H1 (cell line): ENCODE results near the gene IL2RA. TPM values are rescaled to one million over a fixed set of nuclear protein-coding genes. Genes with fewer than 3 reads are reported as not detected.

Experiments used
- CTCF ChIA-PET: fragments of 300-600 bp; sonication (Branson Sonifier 250); formaldehyde crosslinking; loops from one replicate; lab custom pipeline; 2021; ENCODE audit not compliant: partially characterized antibody; lab: Charles Lee
- POLR2A ChIA-PET: fragments of 300-600 bp; sonication (Branson Sonifier 250); formaldehyde crosslinking; loops from one replicate; lab custom pipeline; 2021; ENCODE audit warnings: inconsistent platforms; ENCODE audit not compliant: partially characterized antibody; lab: Charles Lee
- DNase-seq, 2 experiments: peaks; one replicate each; pipeline versions ENCODE4 v3.0.0 to v3.0.0-alpha.2; 2010 to 2022; ENCODE audit warnings: low spot score in 2 of 2, low read depth in 1 of 2, mixed read lengths in 1 of 2
- FAIRE-seq: peaks from 2 replicates; lab custom pipeline; 2011; peaks lifted over from hg19 to GRCh38; lab: Jason Lieb, UNC
- H2AFZ ChIP-seq: 2 replicates; pipeline ENCODE4 v1.8.1; 2012; ENCODE audit warnings: low read length, inconsistent platforms
- H2AK5ac ChIP-seq: 2 replicates; pipeline ENCODE4 v1.6.1; 2013; ENCODE audit warnings: low read depth, low read length
- H2BK120ac ChIP-seq: replicated peaks from 2 replicates; pipeline ENCODE3; 2013; ENCODE audit warnings: low read depth, low read length, inconsistent platforms
- H2BK12ac ChIP-seq: 2 replicates; pipeline ENCODE4 v1.6.1; 2013; ENCODE audit warnings: low read depth, low read length
- H2BK15ac ChIP-seq: 2 replicates; pipeline ENCODE4 v1.6.1; 2013; ENCODE audit warnings: low read length
- H2BK20ac ChIP-seq: 2 replicates; pipeline ENCODE4 v1.6.1; 2013; ENCODE audit warnings: low read length
- H2BK5ac ChIP-seq: 2 replicates; pipeline ENCODE4 v1.6.1; 2013; ENCODE audit warnings: low read depth, low read length
- H3K14ac ChIP-seq: 2 replicates; pipeline ENCODE4 v1.6.1; 2013; ENCODE audit warnings: inconsistent platforms; ENCODE audit not compliant: insufficient read length
- H3K18ac ChIP-seq: 2 replicates; pipeline ENCODE4 v1.6.1; 2013; ENCODE audit warnings: low read length; ENCODE audit errors: extremely low read depth
- H3K23ac ChIP-seq: 2 replicates; pipeline ENCODE4 v1.6.1; 2013; ENCODE audit warnings: inconsistent platforms; ENCODE audit not compliant: insufficient read length
- H3K23me2 ChIP-seq: 2 replicates; pipeline ENCODE4 v1.6.1; 2013; ENCODE audit warnings: low read depth, low read length
- H3K27ac ChIP-seq: 2 replicates; pipeline ENCODE4 v1.6.1; 2011; ENCODE audit warnings: low read depth, low read length, inconsistent platforms
- H3K27me3 ChIP-seq, 4 experiments: replicated peaks in 1 of 4; 1 replicate in 1 of 4; 2 replicates in 3 of 4; pipeline versions ENCODE4 v1.6.1 to v1.8.1; 2011 to 2013; ENCODE audit warnings: low read length in 3 of 4, mild to moderate bottlenecking in 3 of 4, inconsistent platforms in 2 of 4, mixed read lengths in 2 of 4, moderate library complexity in 1 of 4; ENCODE audit not compliant: control insufficient read depth in 3 of 4, insufficient read depth in 3 of 4; ENCODE audit errors: extremely low read depth in 1 of 4
- H3K36me3 ChIP-seq, 4 experiments: 2 replicates each; pipeline versions ENCODE4 v1.6.1 to v1.8.1; 2011 to 2013; ENCODE audit warnings: mild to moderate bottlenecking in 4 of 4, low read length in 3 of 4, moderate library complexity in 2 of 4, control low read depth in 1 of 4, inconsistent platforms in 1 of 4; ENCODE audit not compliant: insufficient read depth in 4 of 4, control insufficient read depth in 2 of 4
- H3K4ac ChIP-seq: replicated peaks from 2 replicates; pipeline ENCODE3; 2013; ENCODE audit warnings: low read length, low read depth, mixed read lengths, inconsistent platforms; ENCODE audit not compliant: insufficient read length
- H3K4me1 ChIP-seq, 4 experiments: replicated peaks in 1 of 4; 1 replicate in 1 of 4; 2 replicates in 3 of 4; pipeline versions ENCODE4 v1.6.1 to v1.8.1; 2011 to 2013; ENCODE audit warnings: low read length in 3 of 4, inconsistent platforms in 2 of 4, mixed read lengths in 1 of 4; ENCODE audit not compliant: insufficient read depth in 4 of 4, control insufficient read depth in 3 of 4
- H3K4me2 ChIP-seq, 2 experiments: 2 replicates each; pipeline versions ENCODE4 v1.6.1 to v1.8.1; 2011 to 2013; ENCODE audit warnings: low read depth in 2 of 2, low read length in 2 of 2, control low read depth in 1 of 2, inconsistent platforms in 1 of 2, mild to moderate bottlenecking in 1 of 2; ENCODE audit not compliant: insufficient read depth in 1 of 2
- H3K4me3 ChIP-seq, 4 experiments: fragments of 200-600, 300-600 bp in 1 of 4; sonication (generic), shearing (Covaris generic), sonication (Bioruptor Twin) in 1 of 4; 2 replicates each; pipeline versions ENCODE4 v1.5.1 to v1.8.1; 2011 to 2016; ENCODE audit warnings: low read length in 4 of 4, low read depth in 3 of 4, control low read depth in 2 of 4, inconsistent platforms in 2 of 4, mild to moderate bottlenecking in 2 of 4, mixed read lengths in 1 of 4, moderate library complexity in 1 of 4; ENCODE audit not compliant: insufficient read depth in 2 of 4; ENCODE audit errors: extremely low read depth in 1 of 4
- H3K56ac ChIP-seq: replicated peaks from 2 replicates; pipeline ENCODE3; 2013; ENCODE audit warnings: low read depth, mild to moderate bottlenecking, mixed read lengths, low read length, inconsistent platforms; ENCODE audit not compliant: insufficient read length
- H3K79me1 ChIP-seq: 2 replicates; pipeline ENCODE4 v1.6.1; 2013; ENCODE audit warnings: low read depth, low read length, control low read depth
- H3K79me2 ChIP-seq, 2 experiments: 2 replicates each; pipeline versions ENCODE4 v1.6.1 to v1.8.1; 2012 to 2013; ENCODE audit warnings: low read length in 2 of 2, mild to moderate bottlenecking in 2 of 2, inconsistent platforms in 1 of 2; ENCODE audit not compliant: insufficient read depth in 2 of 2, control insufficient read depth in 1 of 2
- H3K9ac ChIP-seq, 4 experiments: replicated peaks in 1 of 4; 1 replicate in 1 of 4; 2 replicates in 3 of 4; pipeline versions ENCODE4 v1.6.1 to v1.8.1; 2011 to 2013; ENCODE audit warnings: low read depth in 3 of 4, low read length in 3 of 4, control low read depth in 2 of 4, mild to moderate bottlenecking in 2 of 4, moderate library complexity in 2 of 4, inconsistent platforms in 1 of 4; ENCODE audit errors: extremely low read depth in 1 of 4
- H3K9me3 ChIP-seq, 2 experiments: 2 replicates each; pipeline versions ENCODE4 v1.6.1 to v1.8.1; 2012 to 2013; ENCODE audit warnings: mild to moderate bottlenecking in 2 of 2, moderate library complexity in 2 of 2, control low read depth in 1 of 2, inconsistent platforms in 1 of 2, low read depth in 1 of 2, low read length in 1 of 2, mixed read lengths in 1 of 2; ENCODE audit not compliant: insufficient read depth in 2 of 2
- H4K20me1 ChIP-seq, 2 experiments: replicated peaks in 1 of 2; 2 replicates each; pipeline versions ENCODE3 to v1.8.1; 2011 to 2013; ENCODE audit warnings: inconsistent platforms in 2 of 2, low read length in 2 of 2, mild to moderate bottlenecking in 1 of 2; ENCODE audit not compliant: insufficient read depth in 2 of 2, control insufficient read depth in 1 of 2
- H4K5ac ChIP-seq: 2 replicates; pipeline ENCODE4 v1.6.1; 2013; ENCODE audit warnings: low read length, low read depth, mixed read lengths, inconsistent platforms; ENCODE audit not compliant: insufficient read length
- H4K8ac ChIP-seq: 2 replicates; pipeline ENCODE4 v1.8.0; 2013; ENCODE audit warnings: mild to moderate bottlenecking, moderate library complexity, low read length, inconsistent platforms; ENCODE audit not compliant: insufficient read depth; ENCODE audit errors: extremely low read depth
- H4K91ac ChIP-seq: replicated peaks from 2 replicates; pipeline ENCODE3; 2013; ENCODE audit warnings: low read length, mixed read lengths, inconsistent platforms; ENCODE audit not compliant: insufficient read length
- BRCA1 ChIP-seq: IDR thresholded peaks from 2 replicates; pipeline ENCODE4 v1.6.1; 2012; ENCODE audit warnings: low read depth, low read length, improper control_type of control experiment
- CREB1 ChIP-seq: IDR thresholded peaks from 2 replicates; pipeline ENCODE4 v1.6.1; 2012; ENCODE audit warnings: inconsistent platforms
- EP300 ChIP-seq, 2 experiments: IDR thresholded peaks; 1 replicate in 1 of 2; 2 replicates in 1 of 2; pipeline ENCODE4 v1.6.1; 2011 to 2012; ENCODE audit warnings: low read depth in 2 of 2, low read length in 2 of 2, mild to moderate bottlenecking in 2 of 2, borderline replicate concordance in 1 of 2, inconsistent platforms in 1 of 2, moderate library complexity in 1 of 2
- KDM4A ChIP-seq: IDR thresholded peaks from one replicate; pipeline ENCODE4 v1.7.1; 2012; ENCODE audit warnings: low read depth, mild to moderate bottlenecking, moderate library complexity, low read length, inconsistent platforms; ENCODE audit not compliant: severe bottlenecking
- RAD21 ChIP-seq, 2 experiments: IDR thresholded peaks in 1 of 2; conservative IDR thresholded peaks in 1 of 2; 2 replicates each; pipeline ENCODE4 v1.6.1; 2011; ENCODE audit warnings: low read depth in 2 of 2, low read length in 2 of 2, improper control_type of control experiment in 1 of 2, inconsistent platforms in 1 of 2, mild to moderate bottlenecking in 1 of 2, moderate library complexity in 1 of 2
- SAP30 ChIP-seq: fragments of 300-600 bp; sonication (generic); IDR thresholded peaks from 2 replicates; pipeline ENCODE4 v1.7.1; 2012; ENCODE audit warnings: low read length, moderate library complexity, mild to moderate bottlenecking, inconsistent platforms; ENCODE audit not compliant: insufficient read depth, insufficient replicate concordance
- TBP ChIP-seq: IDR thresholded peaks from 2 replicates; pipeline ENCODE4 v1.6.1; 2011; ENCODE audit warnings: low read depth, low read length, improper control_type of control experiment
- USF2 ChIP-seq: IDR thresholded peaks from 2 replicates; pipeline ENCODE4 v1.6.1; 2011; ENCODE audit warnings: low read length, improper control_type of control experiment
- WGBS, 2 experiments: shearing (Covaris generic) in 1 of 2; methylation state at CpG; one replicate each; pipeline versions ENCODE4 v1.1.6 to v1.1.7; 2013 to 2015; ENCODE audit warnings: low lambda C conversion rate in 2 of 2, mixed read lengths in 2 of 2, inconsistent platforms in 1 of 2, low coverage in 1 of 2, missing lambda C conversion rate in 1 of 2; ENCODE audit not compliant: insufficient replicate concordance in 2 of 2, insufficient coverage in 1 of 2, insufficient read length in 1 of 2; ENCODE audit errors: extremely low coverage in 1 of 2, missing lambda C conversion rate in 1 of 2; 5-methylcytosine and 5-hydroxymethylcytosine counted together
- polyA plus RNA-seq, 7 experiments: library from polyadenylated mRNA; depleted of rRNA in 3 of 7; stranded (reverse) in 5 of 7; unstranded in 2 of 7; fragments of >200 nt in 5 of 7; fragments of 200-250 nt in 2 of 7; gene quantifications; 1 replicate in 5 of 7; 2 replicates in 1 of 7; 4 replicates in 1 of 7; pipeline versions ENCODE4 v1.2.1 to v1.2.3, GENCODE V29; 2011 to 2013; ENCODE audit warnings: missing spikeins in 2 of 7, mixed read lengths in 2 of 7
- total RNA-seq: library from RNA; stranded (reverse); fragmentation: NEBNext Ultra II Directional; extraction: Animal tissue kit (Norgen Biotek cat#: 25700); gene quantifications from 2 replicates; pipeline ENCODE4 v1.2.1, GENCODE V29; 2021

IL2RA gene
- total and polyA plus RNA-seq, 2 of the 8 experiments (the other 6 are each of a cell fraction or from before 2014, with no cell fraction given) = not detected

GRCh38 chr10:6034371-6034770, 27.8 kb downstream of the IL2RA start:
- TF ChIP-seq SAP30 (no peak), EP300 (IDR thresholded peaks at IDR 0.05; ENCODE audit: borderline replicate concordance in 1 of 2, low read depth in 2 of 2, low read length in 2 of 2) (no peak), BRCA1 (no peak), RAD21 (IDR thresholded peaks at IDR 0.05 in 1 of 2, conservative IDR thresholded peaks at IDR 0.05 in 1 of 2; ENCODE audit: low read depth in 2 of 2, low read length in 2 of 2) (no peak), KDM4A (no peak), CREB1 (no peak), TBP (no peak), USF2 (no peak)
- Histone ChIP-seq H4K8ac (no peak overlapping the region), H3K4me3 (no peak overlapping the region), H3K9me3 (no peaks in the 10 kb centered on the region; a peak in 1 of 4 replicates), H4K5ac (no peak overlapping the region), H3K9ac (no peak overlapping the region), H2AK5ac (no peak overlapping the region), H3K23ac (no peak overlapping the region), H3K27me3 (peaks cover 0 to 1% (median 0%) of the 10 kb centered on the region in 4 experiments; a peak in 1 of 7 replicates), H3K23me2 (no peaks in the 10 kb centered on the region), H3K4me1 (no peaks in the 10 kb centered on the region), H4K91ac (no peak overlapping the region), H2BK12ac (no peak overlapping the region), H3K4me2 (no peak overlapping the region), H2AFZ (no peak overlapping the region), H3K18ac (no peak overlapping the region), H4K20me1 (no peaks in the 10 kb centered on the region), H3K27ac (no peak overlapping the region), H2BK5ac (no peak overlapping the region), H3K79me1 (no peaks in the 10 kb centered on the region), H3K4ac (no peak overlapping the region), H2BK20ac (no peak overlapping the region), H3K14ac (no peak overlapping the region), H3K56ac (no peak overlapping the region), H3K36me3 (no peaks in the 10 kb centered on the region), H2BK120ac (no peak overlapping the region), H2BK15ac (no peak overlapping the region), H3K79me2 (no peaks in the 10 kb centered on the region)
- no peak for DNase-seq
- 85% methylated on average over 1 of the region's 1 CpG; no CpG with 5 or more reads in 1 of the 2 experiments for WGBS, 2 experiments
- CTCF ChIA-PET = interaction anchor here (1.2 kb wide), 1 partner anchor 21 kb away, joined by 3 read pairs; no protein-coding TSS in a partner anchor
- no peak for FAIRE-seq
- POLR2A ChIA-PET = no interaction called here
